ENCODE results near the gene PML.
A peak's percentile ranks its signal among the peaks of the same experiment; 100 is the strongest.
"Not testable (repeated sequence)": the region's sequence is repeated elsewhere in the genome, so short reads cannot be mapped to it uniquely, and the experiment has no call there.

Gene PML

DNA sequence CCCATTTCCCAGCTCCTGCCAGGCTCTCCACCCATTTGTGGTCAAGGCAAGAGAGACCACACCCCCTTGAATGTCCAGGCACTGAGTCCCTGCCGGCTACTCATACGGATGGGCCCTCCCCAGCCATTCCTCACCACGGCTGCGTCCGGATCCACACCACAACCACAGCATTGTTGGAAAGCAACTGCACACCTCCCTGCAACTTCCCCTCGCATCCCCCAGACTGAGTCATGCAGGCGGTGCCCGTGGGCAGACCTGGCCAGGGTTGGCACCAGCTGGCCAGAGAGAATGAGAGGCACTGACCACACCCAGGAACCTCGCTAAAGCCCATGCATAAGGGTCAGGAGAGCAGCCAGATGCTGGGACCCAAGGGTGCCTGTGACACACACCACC, 37.8 kb upstream of the PML start:
- peak overlapping the region; percentile 56 for H3K27ac ChIP-seq
- DNase-seq (ENCODE audit: low read depth, low spot score): peak; percentile 46

DNA sequence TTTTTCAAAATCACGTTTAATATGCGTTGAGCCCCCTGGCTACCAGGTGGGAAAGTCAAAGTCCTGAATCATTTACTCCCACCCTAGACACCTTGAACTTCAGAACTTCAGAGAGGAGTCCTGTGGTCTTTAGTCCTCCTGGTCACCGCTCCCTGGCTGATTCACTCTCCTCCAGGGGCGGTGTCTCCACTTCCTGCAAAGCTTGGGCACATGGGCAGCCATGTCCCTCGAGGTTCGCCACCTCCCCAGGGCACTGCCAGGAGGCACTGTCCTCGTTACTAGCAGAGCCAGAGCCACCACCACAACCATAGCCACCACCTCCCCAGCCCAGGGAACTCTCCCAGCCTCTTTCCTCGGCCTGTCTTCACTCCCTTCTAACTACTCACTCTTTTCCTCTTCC, 37.2 kb upstream of the PML start:
- H3K27ac ChIP-seq: peak overlapping the region; percentile 56
- DNase-seq (ENCODE audit: low read depth, low spot score): no peak

DNA sequence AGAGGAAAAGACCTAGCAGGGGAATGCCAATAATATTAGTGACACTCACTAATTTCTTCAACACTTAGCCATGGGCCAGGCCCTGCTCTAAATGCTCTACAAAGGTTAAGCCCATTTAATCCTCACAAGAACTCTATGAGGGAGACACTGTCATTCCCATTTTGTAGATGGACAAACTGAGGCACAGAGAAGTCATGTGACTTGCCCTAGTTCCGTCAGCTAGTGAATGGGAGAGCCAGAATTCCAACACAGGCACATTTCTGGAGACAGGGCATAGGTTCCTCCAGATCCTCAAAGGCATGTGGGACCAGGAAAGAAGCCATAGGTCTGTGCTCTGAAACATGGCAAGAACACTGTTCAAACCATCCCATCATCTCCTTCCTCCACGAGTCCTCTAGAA, 36.7 kb upstream of the PML start:
- peak overlapping the region; percentile 56 for H3K27ac ChIP-seq
- DNase-seq (ENCODE audit: low read depth, low spot score): no peak

DNA sequence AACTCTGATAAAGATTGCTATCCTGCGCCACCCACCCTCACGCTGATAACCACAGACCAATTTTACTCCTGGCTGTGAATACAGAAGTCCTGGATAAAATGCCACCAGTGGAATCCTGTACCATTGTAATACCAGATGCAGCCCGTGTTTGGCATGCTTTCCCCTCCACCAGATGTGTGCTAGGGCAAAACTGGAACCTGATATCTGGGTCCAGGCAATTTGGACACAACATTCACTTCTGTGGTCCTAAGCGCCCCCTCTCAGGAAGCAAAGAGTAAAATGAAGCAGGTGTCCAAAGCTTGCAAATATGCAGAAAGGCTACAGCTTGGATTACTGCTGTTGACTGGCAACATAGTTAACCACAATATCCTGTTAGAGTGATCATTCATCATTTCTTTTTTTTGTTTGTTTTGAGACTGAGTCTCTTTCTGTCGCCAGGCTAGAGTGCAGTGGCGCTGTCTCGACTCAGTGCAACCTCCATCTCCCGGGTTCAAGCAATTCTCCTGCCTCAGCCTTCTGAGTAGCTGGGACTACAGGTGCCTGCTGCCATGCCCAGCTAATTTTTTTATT, 35.4 kb upstream of the PML start:
- DNase-seq (ENCODE audit: low read depth, low spot score): no peak
- no peak overlapping the region for H3K27ac ChIP-seq

DNA sequence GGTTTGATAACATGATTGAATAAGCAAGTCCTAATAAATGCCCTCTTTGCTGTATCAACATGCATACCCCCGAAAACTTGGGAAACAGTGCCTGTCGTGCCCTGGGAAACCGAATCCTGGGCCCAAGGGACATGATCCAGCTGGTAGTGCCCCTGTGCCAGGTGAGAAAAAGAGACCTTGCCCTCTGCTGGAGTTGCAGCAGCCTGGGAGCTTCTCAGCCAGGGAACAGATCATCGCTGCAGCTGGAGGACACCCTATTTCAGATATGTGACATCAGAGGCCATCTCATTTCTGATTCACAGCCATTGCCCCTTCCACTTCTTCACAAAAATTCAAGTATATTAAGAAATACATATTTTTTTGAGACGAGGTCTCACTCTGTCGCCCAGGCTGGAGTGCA, 34.7 kb upstream of the PML start:
- H3K27ac ChIP-seq: no peak overlapping the region
- DNase-seq (ENCODE audit: low read depth, low spot score): no peak

DNA sequence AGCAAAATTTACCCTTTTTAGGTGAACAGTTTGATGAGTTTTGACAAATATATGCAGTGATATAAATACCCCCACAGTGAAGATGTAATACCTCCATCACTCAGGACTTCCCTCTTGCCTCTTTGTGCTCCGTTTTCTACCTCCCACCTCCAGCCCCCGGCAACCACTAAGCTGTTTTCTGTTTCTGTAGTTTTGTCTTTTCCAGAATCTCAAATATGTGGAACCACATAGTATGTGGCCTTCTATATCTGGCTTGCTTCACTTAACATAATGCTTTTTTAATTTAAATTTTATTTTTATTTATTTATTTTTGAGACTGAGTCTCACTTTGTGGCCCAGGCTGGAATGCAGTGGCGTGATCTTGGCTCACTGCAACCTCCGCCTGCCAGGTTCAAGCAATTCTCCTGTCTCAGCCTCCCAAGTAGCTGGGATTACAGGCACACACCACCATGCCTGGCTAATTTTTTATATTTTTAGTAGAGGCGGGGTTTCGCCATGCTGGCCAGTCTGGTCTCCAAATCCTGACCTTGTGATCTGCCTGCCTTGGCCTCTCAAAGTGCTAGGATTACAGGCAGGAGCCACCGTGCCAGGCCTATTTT, 33.9 kb upstream of the PML start:
- DNase-seq (ENCODE audit: low read depth, low spot score); H3K27ac ChIP-seq: not testable (repeated sequence)

DNA sequence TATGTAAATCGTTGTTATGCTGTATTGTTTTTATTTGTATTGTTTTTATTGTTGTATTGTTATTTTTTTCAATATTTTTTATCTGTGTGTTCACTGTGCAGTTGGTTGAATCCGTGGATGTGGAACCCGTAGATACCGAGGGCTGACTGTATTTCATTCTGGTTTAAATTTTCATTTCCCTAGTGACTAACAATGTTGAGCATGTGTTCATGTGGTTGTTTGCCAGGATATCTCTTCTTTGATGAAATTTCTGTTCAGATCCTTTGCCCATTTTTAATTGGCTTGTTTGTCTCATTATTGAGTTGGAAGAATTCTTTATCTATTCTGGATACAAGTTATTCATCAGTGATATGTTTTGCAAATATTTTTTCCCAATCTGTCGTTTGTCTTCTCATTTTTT, 32.1 kb upstream of the PML start:
- no peak overlapping the region for H3K27ac ChIP-seq
- no peak for DNase-seq (ENCODE audit: low read depth, low spot score)

DNA sequence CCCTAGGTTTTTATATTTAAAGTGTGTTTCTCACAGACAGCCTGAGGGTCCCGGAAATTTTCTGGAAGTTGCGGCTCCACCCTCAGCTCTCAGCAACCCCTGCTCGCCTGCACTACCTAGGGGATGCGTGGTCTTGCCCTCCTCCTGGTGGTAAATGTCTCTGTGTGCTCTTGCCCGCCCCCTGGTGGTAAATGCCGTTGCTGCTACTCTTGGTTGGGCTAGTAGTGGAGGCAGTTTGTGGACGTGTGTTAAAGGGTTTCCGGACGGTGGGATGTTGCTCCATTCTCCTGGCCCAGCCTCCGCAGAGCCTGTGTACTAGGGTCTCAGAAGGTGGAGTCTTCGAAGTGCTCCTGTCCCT, 29.8 kb upstream of the PML start:
- no peak for DNase-seq (ENCODE audit: low read depth, low spot score)
- H3K27ac ChIP-seq: no peak overlapping the region

DNA sequence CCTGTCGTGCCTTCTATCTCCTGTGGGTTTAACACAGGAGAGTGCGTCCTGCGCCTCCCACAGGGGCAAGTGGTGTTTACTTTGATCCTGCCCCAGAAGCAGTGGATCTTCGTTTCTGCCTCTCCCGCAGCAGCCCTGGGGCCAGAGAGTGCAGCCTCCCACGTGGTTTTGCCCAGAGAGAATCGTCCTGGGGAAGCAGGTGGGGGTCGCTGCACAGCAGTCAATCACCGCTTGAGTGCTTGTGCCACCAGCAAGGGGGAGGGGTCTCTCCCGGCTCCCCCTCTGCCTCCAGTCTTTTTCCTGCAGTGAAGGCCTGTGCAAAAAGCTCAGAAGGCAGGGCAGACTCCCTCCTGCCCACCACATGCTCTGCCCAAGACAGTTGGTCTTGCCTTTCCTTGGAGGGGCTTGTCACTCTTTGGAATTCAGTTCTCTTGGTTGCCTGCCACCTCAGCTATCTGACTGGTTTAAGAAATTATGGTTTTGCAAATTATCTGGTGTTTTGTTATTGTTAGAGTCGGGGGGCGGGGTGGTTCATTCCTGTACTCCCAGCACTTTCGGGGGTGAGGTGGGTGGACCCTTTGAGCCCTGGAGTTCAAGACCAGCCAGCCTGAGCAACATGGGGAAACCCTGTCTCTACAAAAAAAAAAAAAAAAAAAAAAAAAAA, 29.3 kb upstream of the PML start:
- DNase-seq (ENCODE audit: low read depth, low spot score): no peak
- H3K27ac ChIP-seq: peak overlapping the region; percentile 25

DNA sequence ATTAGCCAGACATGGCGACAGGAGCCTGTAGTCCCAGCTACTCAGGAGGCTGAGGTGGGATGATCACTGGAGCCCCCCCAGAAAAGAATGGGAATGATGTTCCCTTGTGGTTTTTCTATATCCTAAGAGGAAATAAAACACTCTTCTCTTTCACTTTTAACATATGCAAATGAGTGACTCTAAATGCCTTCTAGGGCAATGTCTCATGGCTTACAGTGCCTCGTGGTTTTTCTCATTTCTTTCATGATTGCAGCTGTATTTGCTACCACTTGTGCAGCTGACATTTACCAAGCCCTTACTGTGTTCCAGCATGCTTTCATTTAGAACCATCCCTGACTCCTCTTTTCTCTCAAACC, 28.8 kb upstream of the PML start:
- H3K27ac ChIP-seq: peak overlapping the region; percentile 25
- DNase-seq (ENCODE audit: low read depth, low spot score): no peak

DNA sequence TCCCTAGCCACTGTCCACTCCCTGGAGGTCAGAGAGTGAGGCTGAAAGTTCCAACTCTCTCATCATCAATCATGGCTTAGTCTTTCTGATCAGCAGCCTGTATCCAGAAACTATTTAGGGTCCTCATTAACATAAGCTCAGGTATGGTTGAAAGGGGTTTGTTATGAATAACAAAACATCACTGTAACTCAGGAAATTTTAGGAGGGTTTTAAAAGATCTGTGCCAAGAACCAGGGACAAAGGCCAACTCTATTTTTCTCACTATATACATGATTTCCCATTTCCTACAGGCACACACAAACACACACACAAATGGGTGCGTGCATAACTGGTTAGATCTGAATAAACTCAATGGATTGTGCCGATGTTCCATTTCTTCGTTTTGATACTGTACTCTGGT, 26.1 kb upstream of the PML start:
- no peak for DNase-seq (ENCODE audit: low read depth, low spot score)
- H3K27ac ChIP-seq: no peak overlapping the region

DNA sequence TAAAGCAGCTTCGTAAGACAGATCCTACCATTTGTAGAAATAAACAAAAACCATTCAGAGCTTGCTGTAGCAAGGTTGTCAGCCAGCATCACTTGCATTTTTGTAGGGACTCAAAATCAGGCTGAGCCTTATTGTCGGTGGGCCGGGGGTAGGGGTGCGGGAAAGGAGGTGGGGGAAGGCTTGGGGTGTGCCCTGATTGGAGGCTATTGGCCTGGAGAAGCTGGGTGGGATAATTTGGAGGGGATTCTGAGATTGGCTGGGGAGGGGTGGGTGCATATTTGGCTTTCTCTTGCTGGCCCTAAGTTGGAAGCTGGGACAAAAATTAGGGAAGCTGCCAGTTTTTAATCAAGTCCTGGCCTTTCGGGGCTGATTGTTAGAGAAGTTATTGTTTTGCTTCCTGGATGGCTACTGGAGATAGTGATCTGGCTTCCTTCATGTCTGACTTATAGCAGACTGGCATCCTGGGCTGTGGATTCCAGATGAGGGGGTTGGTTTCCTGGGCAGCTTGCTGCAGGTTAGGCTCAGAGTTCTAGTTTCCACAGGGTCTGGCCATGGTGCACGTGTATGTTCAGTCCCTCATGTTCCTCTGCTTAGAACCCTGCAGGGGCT, 25.3 kb upstream of the PML start:
- H3K27ac ChIP-seq: no peak overlapping the region
- no peak for DNase-seq (ENCODE audit: low read depth, low spot score)

DNA sequence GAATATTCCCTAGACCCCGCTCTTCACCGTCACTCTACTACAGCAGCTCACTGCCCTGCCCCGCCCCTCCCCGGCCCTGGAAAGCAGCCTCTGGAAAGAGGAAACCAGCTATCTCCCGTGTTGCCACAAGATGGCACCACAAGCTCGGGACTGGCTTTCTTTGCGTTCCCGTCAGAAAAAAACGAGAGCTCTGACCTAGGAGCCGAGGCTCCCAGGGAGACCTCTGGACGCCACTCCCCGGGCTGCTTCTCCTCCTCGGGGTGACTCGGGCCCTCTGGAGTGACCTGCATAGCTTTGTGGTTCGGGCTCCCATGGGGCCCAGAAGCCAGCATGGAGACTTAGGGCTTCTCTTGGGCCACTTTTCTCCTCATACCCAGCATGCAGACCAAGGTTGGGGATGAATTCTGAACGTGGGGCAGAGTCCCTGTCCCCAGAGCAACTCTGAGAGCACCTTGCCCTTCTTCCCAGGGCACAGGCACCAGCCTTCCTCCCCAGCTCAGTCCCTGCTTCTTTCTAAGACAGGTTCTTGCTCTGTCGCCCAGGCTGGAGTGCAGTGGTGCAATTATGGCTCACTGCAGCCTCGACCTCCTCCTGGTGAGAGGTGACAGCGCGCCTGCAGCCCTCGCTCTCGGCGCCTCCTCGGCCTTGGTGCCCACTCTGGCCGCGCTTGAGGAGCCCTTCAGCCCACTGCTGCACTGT, 21.4 kb upstream of the PML start:
- H3K27ac ChIP-seq: no peak overlapping the region

DNA sequence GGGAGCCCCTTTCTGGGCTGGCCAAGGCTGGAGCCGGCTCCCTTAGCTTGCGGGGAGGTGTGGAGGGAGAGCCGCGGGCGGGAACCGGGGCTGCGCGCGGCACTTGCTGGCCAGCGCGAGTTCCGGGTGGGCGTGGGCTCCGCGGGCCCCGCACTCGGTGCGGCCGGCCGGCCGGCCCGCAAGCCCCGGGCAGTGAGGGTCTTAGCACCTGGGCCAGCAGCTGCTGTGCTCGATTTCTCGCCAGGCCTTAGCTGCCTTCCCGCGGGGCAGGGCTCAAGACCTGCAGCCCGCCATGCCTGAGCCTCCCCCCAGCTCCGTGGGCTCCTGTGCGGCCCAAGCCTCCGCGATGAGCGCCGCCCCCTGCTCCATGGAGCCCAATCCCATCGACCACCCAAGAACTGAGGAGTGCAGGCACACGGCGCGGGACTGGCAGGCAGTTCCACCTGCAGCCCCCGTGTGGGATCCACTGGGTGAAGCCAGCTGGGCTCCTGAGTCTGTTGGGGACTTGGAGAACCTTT, 20.8 kb upstream of the PML start:
- H3K27ac ChIP-seq; DNase-seq (ENCODE audit: low read depth, low spot score): not testable (repeated sequence)

More for the DNA sequence above, 21.4 kb upstream of the PML start:
- DNase-seq (ENCODE audit: low read depth, low spot score): no peak

DNA sequence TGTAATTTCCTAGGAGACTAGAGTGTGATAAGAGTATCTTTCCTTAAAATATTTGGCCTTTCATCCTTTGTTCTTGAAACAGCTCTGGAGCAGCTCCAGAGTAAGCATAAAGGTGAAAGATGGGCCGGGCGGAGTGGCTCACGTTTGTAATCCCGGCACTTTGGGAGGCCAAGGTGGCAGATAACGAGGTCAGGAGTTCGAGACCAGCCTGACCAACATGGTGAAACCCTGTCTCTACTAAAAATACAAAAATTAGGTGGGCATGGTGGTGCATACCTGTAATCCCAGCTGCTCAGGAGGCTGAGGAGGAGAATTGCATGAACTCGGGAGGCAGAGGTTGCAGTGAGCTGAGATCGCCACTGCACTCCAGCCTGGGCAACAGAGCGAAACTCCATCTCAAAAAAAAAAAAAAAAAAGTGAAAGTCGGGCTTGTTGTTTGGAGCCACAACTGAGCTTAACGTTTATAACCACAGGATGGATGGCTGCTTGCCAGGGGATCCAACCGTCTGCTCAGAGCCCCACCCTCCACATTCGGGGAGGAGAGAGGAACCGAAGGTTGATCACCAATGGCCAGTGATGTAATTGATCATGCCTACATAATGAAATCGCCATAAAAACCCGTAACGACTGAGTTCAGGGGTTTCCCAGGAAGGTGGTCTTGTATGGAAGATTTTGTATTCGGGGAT, 18.9 kb upstream of the PML start:
- not testable (repeated sequence) for DNase-seq (ENCODE audit: low read depth, low spot score); H3K27ac ChIP-seq

DNA sequence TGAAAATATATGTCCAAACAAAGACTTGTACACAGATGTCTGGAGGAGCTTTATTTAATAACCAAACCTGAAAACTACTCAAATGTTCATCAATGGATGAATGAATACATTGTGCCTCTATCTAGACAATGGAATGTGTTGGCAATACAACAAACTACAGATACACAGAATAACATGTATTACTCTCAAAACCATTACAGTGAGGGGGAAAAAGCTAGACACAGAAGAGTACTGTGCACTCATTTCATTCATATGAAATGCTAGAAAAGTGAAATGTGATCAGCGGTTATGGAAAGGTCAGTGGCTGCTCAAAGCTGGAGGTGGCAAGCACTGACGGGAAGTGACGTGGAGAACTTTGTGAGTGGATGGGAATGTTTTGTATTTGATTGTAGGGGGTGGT, 15.6 kb upstream of the PML start:
- no peak for DNase-seq (ENCODE audit: low read depth, low spot score)
- H3K27ac ChIP-seq: no peak overlapping the region

DNA sequence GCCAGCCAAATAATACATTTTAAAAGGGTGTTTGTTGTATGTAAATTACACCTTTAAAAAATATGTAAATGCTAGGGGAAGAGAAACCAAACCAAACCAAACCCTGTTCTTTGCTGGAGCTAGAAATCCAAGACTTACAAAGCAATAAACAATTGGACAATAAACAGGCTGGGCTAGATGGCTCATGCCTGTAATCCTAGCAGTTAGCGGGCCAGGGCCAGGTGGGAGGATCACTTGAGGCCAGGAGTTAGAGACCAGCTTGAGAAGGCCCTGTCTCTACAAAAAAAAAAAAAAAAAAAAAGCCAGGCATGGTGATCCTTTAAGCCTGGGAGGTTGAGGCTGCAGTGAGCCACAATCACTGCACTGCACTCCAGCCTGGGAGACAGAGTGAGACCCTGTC, 14.9 kb upstream of the PML start:
- no peak for DNase-seq (ENCODE audit: low read depth, low spot score)
- H3K27ac ChIP-seq: no peak overlapping the region

DNA sequence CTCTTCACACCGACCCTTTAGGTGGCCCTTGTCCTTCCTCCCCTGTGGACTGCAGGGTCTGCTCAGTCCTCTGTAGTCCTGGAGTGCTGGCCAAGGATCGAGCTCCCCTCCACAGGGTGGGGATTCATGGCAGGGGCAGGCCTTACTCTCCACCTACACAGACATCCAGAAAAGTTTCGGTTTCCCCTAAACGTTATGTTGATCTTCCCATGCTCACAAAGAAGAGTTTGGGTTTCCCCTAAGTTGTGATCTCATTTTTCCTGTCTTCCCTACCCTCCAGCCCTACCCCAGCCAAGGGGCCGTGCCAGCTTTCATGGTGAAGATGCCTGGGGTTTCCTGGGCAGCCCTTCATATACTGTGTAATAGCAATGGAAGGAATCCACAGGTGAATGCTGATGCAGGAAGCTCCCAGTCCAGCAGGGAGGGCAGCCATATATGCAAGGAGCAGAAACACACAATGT, 12.7 kb upstream of the PML start:
- H3K27ac ChIP-seq: peak overlapping the region; percentile 80
- no peak for DNase-seq (ENCODE audit: low read depth, low spot score)

DNA sequence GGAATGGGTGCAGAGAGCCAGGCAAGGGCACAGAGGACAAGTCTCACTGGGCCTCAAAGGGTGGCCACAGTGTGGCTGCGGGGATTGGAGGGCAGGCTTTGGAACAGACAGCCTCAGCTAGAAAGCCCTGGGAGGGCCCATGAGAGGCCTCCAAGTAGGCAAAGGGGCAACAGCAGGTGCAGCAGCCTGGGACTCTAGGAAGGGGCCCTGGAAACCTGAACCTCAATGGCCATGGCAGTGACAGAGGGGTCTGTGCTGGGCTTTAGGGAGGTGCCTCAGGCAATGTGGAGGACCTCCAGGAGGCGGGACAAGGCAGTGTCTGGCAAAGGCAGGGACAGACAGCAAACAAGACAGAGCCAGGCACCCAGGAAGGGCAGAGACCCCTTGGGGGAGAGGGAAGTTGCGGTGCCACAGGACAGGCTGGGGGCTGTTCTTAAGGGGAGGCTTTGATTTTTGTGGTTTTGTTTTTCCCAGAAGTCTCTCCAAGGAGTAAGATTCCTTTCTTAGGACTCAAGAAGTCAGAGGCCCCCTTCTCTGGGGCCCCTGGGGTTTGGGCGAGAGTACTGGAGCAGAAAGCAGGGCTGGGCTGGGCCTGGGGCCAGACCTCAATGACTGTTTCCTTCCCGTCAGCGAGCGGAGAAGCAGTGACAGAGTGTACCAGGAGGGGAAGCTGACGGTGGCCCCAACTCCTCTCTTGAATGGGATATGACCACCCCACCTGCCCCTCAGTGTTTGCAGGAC, 12.1 kb upstream of the PML start:
- H3K27ac ChIP-seq: peak overlapping the region; percentile 80
- no peak for DNase-seq (ENCODE audit: low read depth, low spot score)

Data from epithelial cell of prostate (primary cell).